HTR-8/SVneo (cell line): ENCODE measurements around the gene HSPA1B.
"Not testable (repeated sequence)": the region's sequence is repeated elsewhere in the genome, so short reads cannot be mapped to it uniquely, and the experiment has no call there.

Source experiments
- DNase-seq: peaks from one replicate; pipeline ENCODE4 v3.0.0; 2011; ENCODE audit warnings: low spot score, mixed read lengths; ENCODE audit not compliant: insufficient read length
- FAIRE-seq: peaks from 2 replicates; lab custom pipeline; 2011; peaks lifted over from hg19 to GRCh38; lab: Jason Lieb, UNC

HSPA1B gene

GRCh38 chr6:31851485-31851832 is 23.9 kb downstream of the HSPA1B start:
- no peak for DNase-seq
- no peak for FAIRE-seq

- DNase-seq, FAIRE-seq: not testable (repeated sequence)
These were observed 24.6 kb downstream of the HSPA1B start for GRCh38 chr6:31851980-31852718.

GRCh38 chr6:31857774-31858173 is 30.2 kb downstream of the HSPA1B start:
- not testable (repeated sequence) for DNase-seq, FAIRE-seq

- FAIRE-seq (no peak), DNase-seq (no peak)
These were observed 31.2 kb downstream of the HSPA1B start for GRCh38 chr6:31858707-31859106.

GRCh38 chr6:31859923-31860322 is 32.4 kb downstream of the HSPA1B start:
- no peak for FAIRE-seq
- DNase-seq = no peak

GRCh38 chr6:31860349-31860748 is 32.8 kb downstream of the HSPA1B start:
- FAIRE-seq = no peak
- no peak for DNase-seq

- FAIRE-seq = no peak
- no peak for DNase-seq
These were observed 33.6 kb downstream of the HSPA1B start for GRCh38 chr6:31861150-31861549.

GRCh38 chr6:31861919-31862343 is 34.4 kb downstream of the HSPA1B start:
- no peak for DNase-seq
- no peak for FAIRE-seq

- peak; percentile 88 for FAIRE-seq
- DNase-seq = peak; percentile 100
These were observed 35.1 kb downstream of the HSPA1B start, which contains the start of gene NEU1 for GRCh38 chr6:31862344-31863235. Gene NEU1, minus strand, starts transcription at chr6:31862821. Its CDS starts 45 bp downstream, at chr6:31862776.

GRCh38 chr6:31864123-31864562 is 36.6 kb downstream of the HSPA1B start:
- not testable (repeated sequence) for FAIRE-seq, DNase-seq

- no peak for DNase-seq
These were observed 37.3 kb downstream of the HSPA1B start for GRCh38 chr6:31864818-31865204.

GRCh38 chr6:31865205-31866118 is 37.9 kb downstream of the HSPA1B start:
- FAIRE-seq (no peak), DNase-seq (no peak)

More at GRCh38 chr6:31864818-31865204, 37.3 kb downstream of the HSPA1B start:
- no peak for FAIRE-seq

- FAIRE-seq, DNase-seq: not testable (repeated sequence)
These were observed 41.1 kb downstream of the HSPA1B start for GRCh38 chr6:31868658-31868971.

GRCh38 chr6:31869343-31869742 is 41.8 kb downstream of the HSPA1B start:
- DNase-seq = no peak
- no peak for FAIRE-seq

- FAIRE-seq (no peak), DNase-seq (no peak)
These were observed 42.9 kb downstream of the HSPA1B start for GRCh38 chr6:31870385-31870921.

- no peak for DNase-seq
- FAIRE-seq = no peak
These were observed 43.6 kb downstream of the HSPA1B start for GRCh38 chr6:31871046-31871659.

GRCh38 chr6:31874084-31874670 is 46.6 kb downstream of the HSPA1B start:
- DNase-seq (no peak), FAIRE-seq (no peak)

GRCh38 chr6:31874836-31875572 is 47.5 kb downstream of the HSPA1B start:
- DNase-seq (no peak), FAIRE-seq (no peak)
